Stimulated activated CD4-positive, alpha-beta T cell treated with anti-CD3 and anti-CD28 coated beads, Interleukin-1b, Interleukin-23, amount 100 ng/mL, for 1 hour (primary cell): ENCODE results near the gene PRKCB.

ENCODE experiments used
- DNase-seq, 2 donors: peaks; one replicate each; pipeline ENCODE4 v3.0.0-alpha.2; 2020; ENCODE audit warnings: low read depth in 2 of 2

Gene PRKCB

GRCh38 chr16:24046442-24046841 is 210.7 kb downstream of the PRKCB start:
- DNase-seq = no peak

- no peak for DNase-seq
Measured at GRCh38 chr16:24049113-24049512, 213.3 kb downstream of the PRKCB start.

- DNase-seq = no peak
Measured at GRCh38 chr16:24051125-24051524, 215.3 kb downstream of the PRKCB start.

- no peak for DNase-seq
Measured at GRCh38 chr16:24052329-24053098, 216.7 kb downstream of the PRKCB start.

GRCh38 chr16:24053099-24053946 is 217.5 kb downstream of the PRKCB start:
- no peak for DNase-seq

- DNase-seq = no peak
Measured at GRCh38 chr16:24054741-24055491, 219.1 kb downstream of the PRKCB start.

- no peak for DNase-seq
Measured at GRCh38 chr16:24062270-24062817, 226.6 kb downstream of the PRKCB start.

GRCh38 chr16:24069036-24069590 is 233.3 kb downstream of the PRKCB start:
- DNase-seq = no peak

GRCh38 chr16:24070851-24071250 is 235.1 kb downstream of the PRKCB start:
- DNase-seq = no peak

- no peak for DNase-seq
Measured at GRCh38 chr16:24071666-24072360, 236.0 kb downstream of the PRKCB start.

GRCh38 chr16:24073321-24073720 is 237.5 kb downstream of the PRKCB start:
- DNase-seq = no peak

- no peak for DNase-seq
Measured at GRCh38 chr16:24074574-24074973, 238.8 kb downstream of the PRKCB start.

- DNase-seq = no peak
Measured at GRCh38 chr16:24075302-24075701, 239.5 kb downstream of the PRKCB start.

- no peak for DNase-seq
Measured at GRCh38 chr16:24075931-24076716, 240.3 kb downstream of the PRKCB start.

- DNase-seq = no peak
Measured at GRCh38 chr16:24077292-24077691, 241.5 kb downstream of the PRKCB start.

- DNase-seq = no peak
Measured at GRCh38 chr16:24077966-24078365, 242.2 kb downstream of the PRKCB start.

GRCh38 chr16:24085666-24086065 is 249.9 kb downstream of the PRKCB start:
- DNase-seq = no peak

GRCh38 chr16:24087891-24088410 is 252.2 kb downstream of the PRKCB start:
- DNase-seq = no peak

GRCh38 chr16:24088767-24089166 is 253.0 kb downstream of the PRKCB start:
- DNase-seq = no peak

- no peak for DNase-seq
Measured at GRCh38 chr16:24091125-24091524, 255.3 kb downstream of the PRKCB start.
